Omental fat pad (tissue), 4 donors: ENCODE results near the gene OR4D1. TPM values are rescaled to one million over a fixed set of nuclear protein-coding genes. Genes with fewer than 3 reads are reported as not detected.

Source experiments
- ATAC-seq: fragments of 150-250 bp; one replicate; pipeline ENCODE4 v1.9.1; 2016; ENCODE audit warnings: mild to moderate bottlenecking, moderate library complexity; ENCODE audit not compliant: low FRiP score
- DNase-seq: peaks from one replicate; pipeline ENCODE4 v3.0.0-alpha.2; 2019; ENCODE audit warnings: low spot score
- total RNA-seq, 4 donors: library from RNA; depleted of rRNA; stranded (reverse); fragments of >200 nt; gene quantifications; one replicate each; pipeline ENCODE4 v1.1.0, GENCODE V29; 2016
- TF ChIP-seq, protein P1 (sequence below), 3 donors: fragments of 450-650 bp; IDR thresholded peaks; one replicate each; pipeline ENCODE4 v1.5.1; 2016 to 2017; ENCODE audit warnings: antibody characterized with exemption in 3 of 3, mild to moderate bottlenecking in 3 of 3, moderate library complexity in 2 of 3

The OR4D1 gene
- total RNA-seq, 4 donors from 2014 or later, result not detected

- no peak for ATAC-seq
- TF ChIP-seq, protein P1, sequence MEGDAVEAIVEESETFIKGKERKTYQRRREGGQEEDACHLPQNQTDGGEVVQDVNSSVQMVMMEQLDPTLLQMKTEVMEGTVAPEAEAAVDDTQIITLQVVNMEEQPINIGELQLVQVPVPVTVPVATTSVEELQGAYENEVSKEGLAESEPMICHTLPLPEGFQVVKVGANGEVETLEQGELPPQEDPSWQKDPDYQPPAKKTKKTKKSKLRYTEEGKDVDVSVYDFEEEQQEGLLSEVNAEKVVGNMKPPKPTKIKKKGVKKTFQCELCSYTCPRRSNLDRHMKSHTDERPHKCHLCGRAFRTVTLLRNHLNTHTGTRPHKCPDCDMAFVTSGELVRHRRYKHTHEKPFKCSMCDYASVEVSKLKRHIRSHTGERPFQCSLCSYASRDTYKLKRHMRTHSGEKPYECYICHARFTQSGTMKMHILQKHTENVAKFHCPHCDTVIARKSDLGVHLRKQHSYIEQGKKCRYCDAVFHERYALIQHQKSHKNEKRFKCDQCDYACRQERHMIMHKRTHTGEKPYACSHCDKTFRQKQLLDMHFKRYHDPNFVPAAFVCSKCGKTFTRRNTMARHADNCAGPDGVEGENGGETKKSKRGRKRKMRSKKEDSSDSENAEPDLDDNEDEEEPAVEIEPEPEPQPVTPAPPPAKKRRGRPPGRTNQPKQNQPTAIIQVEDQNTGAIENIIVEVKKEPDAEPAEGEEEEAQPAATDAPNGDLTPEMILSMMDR (IDR thresholded peaks at IDR 0.05), result no peak
- DNase-seq, result no peak
These were observed 44.4 kb downstream of the OR4D1 start, which contains the start of gene EPX for GRCh38 chr17:58192612-58193011. TSS of gene EPX (plus strand) at chr17:58192726. CDS start at chr17:58192847, 121 bp downstream.

- TF ChIP-seq, protein P1 (IDR thresholded peaks at IDR 0.05), result no peak
- DNase-seq (no peak), ATAC-seq (no peak)
These were observed 45.6 kb downstream of the OR4D1 start for GRCh38 chr17:58193641-58194255.

- TF ChIP-seq, protein P1 (IDR thresholded peaks at IDR 0.05), result no peak
- no peak for DNase-seq
- ATAC-seq, result no peak
These were observed 47.4 kb downstream of the OR4D1 start for GRCh38 chr17:58195518-58196123.

GRCh38 chr17:58196610-58197009 is 48.4 kb downstream of the OR4D1 start:
- ATAC-seq, result no peak
- no peak for DNase-seq
- TF ChIP-seq, protein P1 (IDR thresholded peaks at IDR 0.05), result no peak

GRCh38 chr17:58200024-58200633 is 51.9 kb downstream of the OR4D1 start:
- TF ChIP-seq, protein P1 (IDR thresholded peaks at IDR 0.05), result no peak
- DNase-seq (no peak), ATAC-seq (no peak)

DNA sequence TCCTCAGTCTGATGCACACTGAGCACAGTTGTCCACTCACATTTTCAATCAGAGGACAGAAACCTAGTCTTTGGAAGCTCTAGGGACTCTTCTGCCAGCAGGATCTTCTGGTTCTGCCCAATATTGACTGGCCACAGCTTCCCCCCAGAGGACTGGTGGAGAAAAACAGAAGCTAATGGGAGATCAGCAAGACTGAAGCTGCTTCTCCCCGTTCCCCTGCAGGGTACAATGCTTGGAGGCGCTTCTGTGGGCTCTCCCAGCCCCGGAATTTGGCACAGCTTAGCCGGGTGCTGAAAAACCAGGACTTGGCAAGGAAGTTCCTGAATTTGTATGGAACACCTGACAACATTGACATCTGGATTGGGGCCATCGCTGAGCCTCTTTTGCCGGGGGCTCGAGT is 54.7 kb downstream of the OR4D1 start:
- DNase-seq, result no peak
- TF ChIP-seq, protein P1 (IDR thresholded peaks at IDR 0.05), result no peak
- no peak for ATAC-seq
